Measurements from ENCODE around the gene SMIM22. TPM values are rescaled to one million over a fixed set of nuclear protein-coding genes. Genes with fewer than 3 reads are reported as not detected.
A peak's percentile ranks its signal among the peaks of the same experiment; 100 is the strongest.

Gene SMIM22, protein sequence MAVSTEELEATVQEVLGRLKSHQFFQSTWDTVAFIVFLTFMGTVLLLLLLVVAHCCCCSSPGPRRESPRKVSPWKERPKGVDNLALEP
- 1.3 TPM for total RNA-seq

GRCh38 chr16:4795181-4795827 lies at the start of gene SMIM22:
TSS of gene SMIM22 (plus strand) at chr16:4795369. CDS start at chr16:4795735, 366 bp downstream.
- no peak for DNase-seq

GRCh38 chr16:4746215-4746614 lies 49.0 kb upstream of the SMIM22 start:
- no peak for DNase-seq

GRCh38 chr16:4746991-4747574 lies 48.1 kb upstream of the SMIM22 start:
- no peak for DNase-seq

DNA sequence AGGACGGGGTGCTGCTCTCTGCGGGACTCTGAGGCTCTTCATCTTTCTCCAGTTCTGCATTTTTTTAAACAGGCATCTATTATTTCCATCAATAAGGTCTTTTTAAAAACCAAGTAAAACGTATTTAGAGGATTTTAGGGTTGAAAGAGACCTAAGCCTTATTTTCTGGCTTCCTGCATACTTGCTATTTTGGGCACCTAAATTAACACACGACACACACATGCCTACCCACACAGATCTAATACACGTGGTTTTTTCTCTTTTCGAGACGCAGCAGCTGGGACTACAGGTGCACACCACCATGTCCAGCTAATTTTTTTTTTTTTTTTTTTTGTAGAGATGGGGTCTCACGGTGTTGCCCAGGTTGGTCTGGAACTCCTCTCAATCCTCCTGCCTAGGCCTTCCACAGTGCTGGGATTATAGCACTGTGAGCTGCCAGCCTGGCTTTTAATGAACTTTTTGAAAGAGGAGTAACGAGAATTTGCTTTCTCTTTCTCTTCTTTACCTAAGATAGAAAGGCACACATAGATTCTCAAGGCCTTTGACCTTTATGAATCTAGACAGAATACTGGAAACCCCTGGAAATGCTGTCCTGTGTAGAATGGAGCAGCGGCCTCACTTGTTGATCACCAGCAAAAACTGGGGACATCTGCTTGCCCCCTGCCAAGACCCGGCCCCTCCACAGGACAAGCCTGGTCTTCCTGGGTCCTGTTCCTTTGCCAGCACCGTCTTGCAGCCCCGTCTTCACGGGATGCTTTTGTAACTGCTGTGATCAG lies 47.1 kb upstream of the SMIM22 start:
- no peak for DNase-seq

- DNase-seq, result no peak
These were observed 46.3 kb upstream of the SMIM22 start for GRCh38 chr16:4748682-4749411.

DNA sequence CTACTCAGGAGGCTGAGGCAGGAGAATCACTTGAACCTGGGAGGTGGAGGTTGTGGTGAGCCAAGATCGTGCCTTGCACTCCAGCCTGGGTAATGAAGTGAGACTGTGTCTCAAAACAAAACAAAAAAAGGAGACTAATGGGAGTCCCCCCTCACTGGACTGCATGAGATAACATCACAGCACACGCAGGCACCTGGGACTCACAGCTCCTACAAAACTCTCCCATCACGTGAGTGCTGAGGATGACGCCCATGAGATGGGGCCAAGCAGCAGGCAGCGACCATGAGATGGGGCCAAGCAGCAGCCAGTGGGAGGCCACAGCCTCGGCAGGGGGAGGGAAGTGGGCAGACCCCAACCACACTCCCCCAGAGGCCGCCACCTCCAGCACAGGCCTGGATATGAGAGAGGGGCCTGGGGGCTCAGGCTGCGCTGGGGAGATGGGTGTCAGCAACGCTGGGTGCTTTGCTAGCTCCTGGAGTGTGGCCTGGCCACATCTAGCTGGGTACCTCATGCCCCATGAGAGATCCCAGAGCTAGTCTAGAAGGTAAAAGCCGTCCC lies 45.4 kb upstream of the SMIM22 start:
- DNase-seq, result no peak

- DNase-seq, result no peak
These were observed 44.3 kb upstream of the SMIM22 start for GRCh38 chr16:4750896-4751295.

GRCh38 chr16:4752351-4753100 lies 42.6 kb upstream of the SMIM22 start:
- no peak for DNase-seq

- DNase-seq, result no peak
These were observed 41.9 kb upstream of the SMIM22 start for GRCh38 chr16:4753227-4753626.

DNA sequence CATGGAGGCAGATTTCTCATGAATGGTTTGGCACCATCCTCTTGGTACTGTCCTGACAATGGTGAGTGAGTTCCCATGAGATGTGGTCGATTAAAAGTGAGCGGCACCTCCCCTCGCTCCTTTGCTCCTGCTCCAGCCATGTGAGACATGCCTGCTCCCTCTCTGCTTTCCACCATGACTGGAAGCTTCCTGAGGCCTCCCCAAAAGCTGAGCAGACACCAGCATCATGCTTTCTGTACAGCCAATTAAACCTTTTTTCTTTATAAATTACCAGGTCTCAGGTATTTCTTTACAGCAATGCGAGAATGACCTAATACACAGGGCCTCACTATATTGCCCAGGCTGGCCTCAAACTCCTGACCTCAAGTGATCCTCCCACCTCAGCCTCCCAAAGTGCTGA lies 40.3 kb upstream of the SMIM22 start:
- no peak for DNase-seq

DNA sequence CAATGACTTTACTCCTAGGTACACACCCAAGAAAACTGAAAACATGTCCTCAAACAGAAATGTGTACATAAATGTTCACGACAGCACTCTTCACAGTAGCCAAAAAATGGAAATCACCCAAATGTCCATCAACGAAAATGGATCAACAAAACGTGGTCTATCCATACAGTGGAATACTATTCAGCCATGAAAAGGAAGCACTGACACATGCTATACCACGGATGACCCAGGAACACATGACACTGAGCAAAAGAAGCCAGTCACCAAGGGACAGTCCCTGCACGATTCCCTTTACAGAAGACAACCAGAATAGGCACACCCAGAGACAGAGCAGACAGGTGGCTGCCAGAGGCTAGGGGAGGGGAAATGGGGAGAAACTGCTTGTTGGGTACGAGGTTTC lies 39.5 kb upstream of the SMIM22 start:
- DNase-seq, result no peak

DNA sequence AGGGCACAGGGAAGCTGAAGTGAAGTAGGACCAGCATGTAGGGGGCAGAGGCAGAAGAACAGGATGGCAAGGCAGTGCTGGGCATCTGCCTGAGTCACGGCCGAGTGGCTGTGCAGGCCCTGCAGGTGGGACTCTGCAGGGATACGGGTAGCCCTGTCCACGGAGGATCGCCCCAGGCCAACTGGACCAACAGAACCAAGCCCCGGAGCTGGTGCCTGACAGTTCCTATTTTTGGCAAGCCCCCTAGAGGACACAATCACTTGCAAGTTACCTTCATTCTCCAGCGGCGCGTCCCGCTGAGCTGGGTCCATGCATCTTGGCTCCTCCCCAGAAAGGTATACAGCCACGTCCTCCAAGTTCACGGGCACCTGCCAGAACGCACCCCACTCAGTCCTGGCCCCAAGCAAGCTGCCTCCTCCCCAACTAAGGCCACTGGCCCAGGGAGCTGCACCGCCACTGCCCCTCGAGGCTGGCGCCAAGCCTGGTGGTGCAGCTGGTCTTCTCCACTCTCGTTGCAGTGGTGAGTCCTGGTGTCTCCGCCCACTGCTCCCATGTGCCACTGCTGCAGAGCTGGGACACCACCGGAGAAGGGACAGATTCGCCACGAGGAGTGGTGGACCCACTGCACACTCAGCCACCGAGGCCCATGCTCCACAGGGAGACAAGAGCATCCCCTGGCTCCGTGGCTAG lies 34.8 kb upstream of the SMIM22 start:
- DNase-seq, result no peak

DNA sequence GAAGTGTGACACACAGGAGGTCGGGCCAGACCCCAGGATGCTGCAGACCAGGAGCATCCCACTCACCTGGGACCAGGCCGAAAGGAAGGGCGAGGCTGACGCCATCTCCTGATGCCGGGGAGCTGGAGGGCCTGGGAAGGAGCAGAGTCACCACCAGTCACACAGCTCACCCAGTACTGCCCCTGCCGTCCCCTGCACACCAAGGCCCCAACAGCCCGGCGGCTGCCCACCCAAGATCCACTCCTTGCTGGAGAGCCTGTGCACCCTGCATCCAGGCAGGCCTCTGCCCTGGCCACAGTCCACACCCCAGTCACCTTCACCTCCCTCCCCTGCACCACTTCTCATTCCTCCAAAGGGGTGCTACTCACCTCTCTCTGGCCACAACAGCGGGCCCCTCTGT lies 33.0 kb upstream of the SMIM22 start:
- no peak for DNase-seq

GRCh38 chr16:4763791-4764190 lies 31.4 kb upstream of the SMIM22 start:
- no peak for DNase-seq

DNA sequence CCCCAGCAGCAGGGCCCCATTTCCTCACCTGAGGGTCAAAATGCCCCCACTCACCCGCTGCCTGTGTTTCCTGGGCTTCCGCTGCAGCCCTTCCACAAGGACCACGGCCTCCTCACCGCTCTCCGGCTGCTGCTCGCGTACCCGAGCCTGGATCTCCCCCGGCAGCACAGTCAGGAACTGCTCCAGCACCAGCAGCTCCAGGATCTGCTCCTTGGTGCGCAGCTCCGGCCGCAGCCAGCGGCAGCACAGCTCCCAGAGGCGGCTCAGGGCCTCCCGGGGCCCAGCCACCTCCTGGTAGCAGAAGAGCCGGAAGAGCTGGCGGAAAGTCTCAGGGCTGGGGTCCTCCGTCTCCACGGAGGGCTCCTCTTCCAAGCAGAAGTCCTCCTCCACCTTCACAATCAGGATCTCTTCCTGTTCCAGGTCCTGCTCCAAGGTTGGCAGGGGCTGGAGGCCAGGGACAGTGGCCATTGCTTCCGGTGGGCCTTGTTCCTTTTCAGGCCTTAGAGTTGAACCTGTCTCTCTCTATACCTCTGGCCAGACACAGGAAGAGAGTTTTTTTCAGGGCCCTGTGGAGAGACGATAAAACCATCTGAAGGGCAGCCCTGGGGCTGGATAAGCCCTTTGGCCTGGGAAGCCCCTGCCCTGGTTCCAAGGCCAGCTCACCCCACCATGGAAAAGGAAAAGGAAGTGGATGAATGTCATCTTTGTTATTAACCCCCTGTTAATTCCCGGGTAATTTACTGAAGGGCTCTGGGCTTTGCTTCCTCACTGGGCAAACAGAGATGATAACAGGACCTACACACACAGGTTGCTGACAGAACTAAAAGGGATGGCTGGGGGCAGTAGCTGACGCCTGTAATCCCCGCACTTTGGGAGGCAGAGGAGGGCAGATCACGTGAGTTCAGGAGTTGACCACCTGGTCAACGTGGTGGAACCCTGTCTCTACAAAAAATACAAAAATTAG lies 29.4 kb upstream of the SMIM22 start:
- DNase-seq, result no peak

GRCh38 chr16:4766875-4767628 lies 28.1 kb upstream of the SMIM22 start, which contains the start of gene ZNF500:
TSS of gene ZNF500 (minus strand) at chr16:4767162. CDS start at chr16:4765978, 1,184 bp downstream.
- DNase-seq, result peak; percentile 96

DNA sequence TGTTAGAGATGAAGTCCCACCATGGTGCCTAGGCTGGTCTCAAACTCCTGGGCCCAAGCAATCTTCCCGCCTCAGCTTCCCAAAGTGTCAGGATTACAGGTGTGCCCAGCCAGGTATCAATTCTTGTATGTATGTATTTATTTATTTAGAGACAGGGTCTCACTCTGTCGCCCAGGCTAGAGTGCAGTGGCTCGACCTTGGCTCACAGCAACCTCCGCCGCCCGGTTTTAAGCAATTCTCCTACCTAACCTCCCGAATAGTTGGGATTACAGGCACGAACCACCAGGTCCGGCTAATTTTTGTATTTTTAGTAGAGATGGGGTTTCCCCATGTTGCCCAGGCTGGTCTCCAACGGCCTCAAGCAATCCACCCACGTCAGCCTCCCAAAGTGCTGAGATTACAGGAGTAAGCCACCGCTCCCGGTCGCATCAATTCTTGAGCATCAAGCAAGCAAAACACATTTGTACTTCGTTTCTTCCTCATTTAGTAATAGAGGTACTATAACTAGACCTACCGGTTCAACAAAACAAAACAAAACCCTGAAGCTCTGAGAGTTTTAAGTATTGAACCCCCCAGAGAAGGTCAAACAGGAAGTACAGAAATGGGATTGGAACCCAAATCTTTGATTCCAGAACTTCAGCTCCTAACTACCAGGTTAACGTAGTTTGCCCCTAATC lies 27.2 kb upstream of the SMIM22 start:
- no peak for DNase-seq
